Upper lobe of left lung (tissue), 4 donors: ENCODE measurements around the gene DIP2C.

ENCODE experiments used
- CTCF ChIP-seq, 6 experiments: fragments of 450-650 bp in 4 of 6; fragments of 200-600 bp in 2 of 6; sonication (generic) in 2 of 6; IDR thresholded peaks; one replicate each; pipeline ENCODE4 v1.5.1; 2016 to 2019; ENCODE audit warnings: antibody characterized with exemption in 6 of 6
- EP300 ChIP-seq, 4 donors: sonication (generic); formaldehyde crosslinking; IDR thresholded peaks; one replicate each; pipeline ENCODE4 v1.5.1; 2017; ENCODE audit warnings: antibody characterized with exemption in 4 of 4, control low read depth in 2 of 4
- POLR2A ChIP-seq, 4 donors: fragments of 450-650 bp; IDR thresholded peaks; one replicate each; pipeline ENCODE4 v1.5.1; 2016 to 2017; ENCODE audit warnings: antibody characterized with exemption in 4 of 4, mild to moderate bottlenecking in 2 of 4
- POLR2AphosphoS5 ChIP-seq, 2 donors: sonication (generic); formaldehyde crosslinking; IDR thresholded peaks; one replicate each; pipeline ENCODE4 v1.5.1; 2017; ENCODE audit warnings: antibody characterized with exemption in 2 of 2

DNA sequence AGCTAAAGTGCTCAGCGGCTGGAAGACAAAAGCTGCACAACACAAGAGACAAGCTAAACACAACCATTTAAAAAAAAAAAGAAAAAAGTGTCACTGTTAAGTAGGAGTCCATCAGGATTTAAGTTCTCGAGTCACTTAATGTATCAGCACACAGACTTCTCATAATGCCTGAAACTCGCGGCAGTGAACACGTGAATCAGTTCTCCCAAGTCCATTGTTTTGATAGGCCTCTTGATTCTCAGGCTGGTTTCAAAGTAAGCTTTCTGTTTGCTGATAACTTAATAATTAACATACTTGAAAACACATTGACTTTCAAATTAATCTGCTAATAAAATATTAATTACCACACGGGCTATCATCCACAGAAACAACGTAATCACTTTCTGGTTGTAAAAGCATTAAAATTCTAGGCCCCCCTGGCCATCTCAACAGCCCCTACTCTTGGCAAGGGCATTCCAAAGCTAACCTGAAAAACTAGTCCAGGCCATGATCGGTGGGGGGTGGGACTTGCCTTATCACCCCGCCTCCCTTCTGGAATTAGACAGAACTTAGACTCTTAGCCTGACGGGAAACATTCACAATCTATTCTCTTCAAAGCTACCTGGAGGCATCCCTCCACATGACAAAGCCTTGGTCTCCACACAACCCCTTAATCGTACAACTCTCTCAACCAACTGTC lies 129.0 kb downstream of the DIP2C start:
- TF ChIP-seq POLR2A (IDR thresholded peaks at IDR 0.05) (no peak), CTCF (IDR thresholded peaks at IDR 0.05) (no peak), POLR2AphosphoS5 (IDR thresholded peaks at IDR 0.05) (no peak), EP300 (IDR thresholded peaks at IDR 0.05) (no peak)
